OCI-LY1 (cell line): Measurements from ENCODE around the gene GMPPA.

Experiments
- EZH2 ChIP-seq: fragments of 200-600 bp; sonication (generic), shearing (Covaris generic); IDR thresholded peaks from 2 replicates; pipeline ENCODE4 v1.8.0; 2017; ENCODE audit warnings: borderline replicate concordance, mixed run types, mild to moderate bottlenecking, antibody characterized with exemption, low read length, moderate library complexity, mixed read lengths
- TF ChIP-seq, protein P1 (sequence below): fragments of 200-600 bp; sonication (generic), shearing (Covaris generic); IDR thresholded peaks from 2 replicates; pipeline ENCODE4 v1.5.1; 2017; ENCODE audit warnings: mild to moderate bottlenecking, antibody characterized with exemption, low read length, moderate library complexity, mixed read lengths

DNA sequence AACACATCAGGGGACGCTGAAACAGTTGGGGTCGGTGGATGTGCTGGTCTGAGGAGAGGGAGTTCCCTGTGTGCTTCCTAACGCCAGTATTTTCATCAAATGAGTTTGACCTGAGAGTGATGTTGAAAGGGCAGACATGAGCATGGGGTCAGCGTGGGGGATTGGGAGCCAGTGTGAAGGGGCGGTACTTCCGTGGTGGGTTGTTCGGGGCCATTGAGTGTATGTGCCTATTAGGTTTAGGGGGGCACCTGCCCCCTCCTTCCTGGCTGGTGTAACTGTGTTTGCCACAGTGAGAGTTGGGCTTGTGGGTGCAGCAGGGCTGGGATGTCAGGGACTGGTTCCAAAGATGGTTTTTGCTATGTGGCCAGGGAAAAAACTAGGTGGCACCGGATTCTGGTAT, 39.7 kb upstream of the GMPPA start:
- no peak for TF ChIP-seq EZH2
- TF ChIP-seq, protein P1, sequence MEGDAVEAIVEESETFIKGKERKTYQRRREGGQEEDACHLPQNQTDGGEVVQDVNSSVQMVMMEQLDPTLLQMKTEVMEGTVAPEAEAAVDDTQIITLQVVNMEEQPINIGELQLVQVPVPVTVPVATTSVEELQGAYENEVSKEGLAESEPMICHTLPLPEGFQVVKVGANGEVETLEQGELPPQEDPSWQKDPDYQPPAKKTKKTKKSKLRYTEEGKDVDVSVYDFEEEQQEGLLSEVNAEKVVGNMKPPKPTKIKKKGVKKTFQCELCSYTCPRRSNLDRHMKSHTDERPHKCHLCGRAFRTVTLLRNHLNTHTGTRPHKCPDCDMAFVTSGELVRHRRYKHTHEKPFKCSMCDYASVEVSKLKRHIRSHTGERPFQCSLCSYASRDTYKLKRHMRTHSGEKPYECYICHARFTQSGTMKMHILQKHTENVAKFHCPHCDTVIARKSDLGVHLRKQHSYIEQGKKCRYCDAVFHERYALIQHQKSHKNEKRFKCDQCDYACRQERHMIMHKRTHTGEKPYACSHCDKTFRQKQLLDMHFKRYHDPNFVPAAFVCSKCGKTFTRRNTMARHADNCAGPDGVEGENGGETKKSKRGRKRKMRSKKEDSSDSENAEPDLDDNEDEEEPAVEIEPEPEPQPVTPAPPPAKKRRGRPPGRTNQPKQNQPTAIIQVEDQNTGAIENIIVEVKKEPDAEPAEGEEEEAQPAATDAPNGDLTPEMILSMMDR, result no peak
